HG02759 (cell line): ENCODE data around the gene CRX.
"Not testable (repeated sequence)": the region's sequence is repeated elsewhere in the genome, so short reads cannot be mapped to it uniquely, and the experiment has no call there.

Experiments used
- ATAC-seq: cut with Tn5 transposase; IDR thresholded peaks from one replicate; pipeline ENCODE4 v1.9.1; 2021; ENCODE audit warnings: mild to moderate bottlenecking, moderate library complexity; ENCODE audit not compliant: unreplicated experiment

Gene CRX

GRCh38 chr19:47821460-47822020, at the start of gene CRX:
TSS of gene CRX (plus strand) at chr19:47821937. CDS start at chr19:47834444, 12,507 bp downstream.
- ATAC-seq: no peak

DNA sequence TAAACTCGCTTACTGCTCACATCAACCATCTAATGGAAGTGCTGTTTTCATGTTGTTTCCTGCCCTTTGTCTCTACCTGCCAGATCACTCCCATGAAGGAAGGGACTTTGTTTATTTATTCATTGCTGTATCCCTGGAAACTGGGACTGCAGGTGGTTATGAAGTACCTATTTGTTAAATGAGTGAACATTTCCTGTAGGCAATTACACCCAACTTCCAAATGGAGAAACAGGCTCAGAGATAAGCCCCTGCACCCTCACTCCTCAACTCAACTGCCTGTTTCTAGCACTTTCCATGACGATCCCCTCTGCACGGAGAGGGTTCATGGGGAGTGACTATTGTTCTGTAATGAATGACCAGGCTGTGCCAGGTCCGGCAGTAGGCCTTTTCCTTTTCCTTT, 45.2 kb upstream of the CRX start:
- ATAC-seq: no peak

GRCh38 chr19:47777245-47778048, 44.3 kb upstream of the CRX start:
- ATAC-seq: not testable (repeated sequence)

GRCh38 chr19:47778049-47778953, 43.4 kb upstream of the CRX start, which contains the start of gene SELENOW:
TSS of gene SELENOW (plus strand) at chr19:47778703. CDS start at chr19:47778786, 83 bp downstream.
- ATAC-seq: peak; percentile 78

DNA sequence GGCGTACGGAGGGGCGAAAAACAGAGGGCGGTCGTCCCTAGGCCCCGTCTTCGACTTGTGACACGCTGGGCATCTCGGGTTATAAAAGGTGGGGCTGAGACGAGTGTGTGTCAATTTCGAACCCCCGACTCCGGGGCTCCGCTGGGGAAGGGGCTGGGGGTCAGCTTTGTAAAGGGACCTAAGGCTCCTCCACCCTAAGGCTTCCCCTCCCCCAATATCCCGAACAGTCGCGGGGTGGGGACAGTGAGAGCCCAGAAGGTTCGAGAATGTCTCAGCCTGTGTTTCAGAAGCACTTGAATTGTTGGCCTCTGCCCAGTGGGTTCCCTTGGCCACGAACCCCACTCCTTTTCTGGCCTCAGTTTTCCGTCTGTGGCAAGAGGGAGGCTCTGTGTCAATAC, 42.8 kb upstream of the CRX start:
- ATAC-seq: no peak

DNA sequence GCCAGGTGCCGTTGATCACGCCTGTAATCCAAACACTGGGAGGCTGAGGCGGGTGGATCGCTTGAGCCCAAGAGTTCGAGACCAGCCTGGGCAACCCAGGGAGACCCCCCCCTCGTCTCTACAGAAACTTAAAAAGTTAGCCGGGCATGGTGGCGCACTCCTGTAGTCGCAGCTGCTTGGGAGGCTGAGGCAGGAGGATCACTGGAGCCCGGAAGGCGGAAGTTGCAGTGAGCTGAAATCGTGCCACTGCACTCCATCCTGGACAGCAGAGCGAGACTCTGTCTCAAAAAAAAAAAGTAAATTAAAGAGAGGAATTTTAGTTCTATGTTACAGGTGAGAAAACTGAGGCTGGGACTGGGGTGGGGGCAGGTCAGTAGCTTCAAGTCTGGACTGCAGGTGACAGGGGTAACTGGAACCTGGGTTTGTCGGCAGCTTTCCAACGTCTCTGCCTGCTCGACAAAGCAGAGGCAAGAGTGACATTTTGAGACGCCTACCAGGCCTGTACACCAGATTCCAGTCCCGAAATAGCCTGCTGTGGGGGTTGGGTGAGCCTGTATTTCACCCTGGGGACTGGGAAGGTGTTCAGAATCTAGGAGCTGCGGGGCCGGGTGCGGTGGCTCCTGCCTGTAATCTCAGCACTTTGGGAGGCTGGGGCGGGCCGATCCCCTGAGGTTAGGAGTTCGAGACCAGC, 42.1 kb upstream of the CRX start:
- ATAC-seq: no peak

DNA sequence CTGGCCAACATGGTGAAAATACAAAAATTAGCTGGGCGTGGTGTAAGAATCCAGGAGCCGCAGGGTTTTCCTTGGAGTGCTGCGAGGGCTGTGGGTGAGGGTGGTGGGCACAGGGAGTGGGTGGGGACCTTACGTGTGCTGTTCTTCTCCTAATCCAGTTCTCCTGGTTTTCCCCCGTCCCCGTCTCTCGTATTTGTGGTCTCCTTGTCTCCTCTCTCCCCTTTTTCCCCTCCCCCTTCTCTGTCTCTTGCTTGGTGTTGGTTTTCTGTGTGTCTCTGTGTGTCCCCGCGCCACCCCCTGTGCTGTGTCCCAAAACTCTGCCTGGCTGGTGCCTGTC, 41.6 kb upstream of the CRX start:
- ATAC-seq: no peak

GRCh38 chr19:47781590-47782262, 40.0 kb upstream of the CRX start:
- no peak for ATAC-seq

GRCh38 chr19:47786566-47786965, 35.2 kb upstream of the CRX start:
- no peak for ATAC-seq

GRCh38 chr19:47787307-47787706, 34.4 kb upstream of the CRX start:
- not testable (repeated sequence) for ATAC-seq

DNA sequence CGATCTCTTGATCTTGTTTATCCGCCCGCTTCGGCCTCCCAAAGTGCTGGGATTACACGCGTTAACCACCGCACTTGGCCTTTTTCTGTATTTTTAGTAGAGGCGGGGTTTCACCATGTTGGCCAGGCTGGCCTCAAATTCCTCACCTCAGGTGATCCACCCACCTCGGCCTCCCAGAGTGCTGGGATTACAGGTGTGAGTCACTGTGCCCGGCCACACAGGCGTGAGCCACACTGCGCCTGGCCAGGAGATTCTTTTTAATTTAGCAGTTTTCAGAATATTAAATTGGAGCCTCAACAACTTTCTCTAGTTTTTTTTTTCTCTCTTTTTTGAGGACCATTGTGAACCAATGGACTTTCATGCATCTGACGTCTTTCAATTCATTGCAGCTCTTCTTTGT, 31.9 kb upstream of the CRX start:
- ATAC-seq: not testable (repeated sequence)

- no peak for ATAC-seq
Measured at GRCh38 chr19:47790398-47790814, 31.3 kb upstream of the CRX start.

DNA sequence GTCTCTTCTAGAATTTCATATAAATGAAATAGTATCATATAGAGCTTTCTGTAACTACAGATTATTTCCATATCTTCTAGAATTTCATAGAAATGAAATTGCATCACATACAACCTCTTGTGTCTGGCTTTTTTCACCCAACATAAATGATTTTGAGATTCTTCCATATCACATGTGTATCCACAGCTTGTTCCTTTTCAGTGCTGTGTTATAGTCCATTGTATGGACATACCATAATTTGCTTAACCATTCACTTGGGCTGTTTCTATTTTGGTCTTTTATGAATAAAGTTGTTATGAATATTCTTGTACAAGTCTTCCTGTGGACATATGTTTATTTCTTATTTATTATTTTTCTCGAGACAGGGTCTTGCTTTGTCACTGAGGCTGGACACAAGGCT, 29.1 kb upstream of the CRX start:
- no peak for ATAC-seq

DNA sequence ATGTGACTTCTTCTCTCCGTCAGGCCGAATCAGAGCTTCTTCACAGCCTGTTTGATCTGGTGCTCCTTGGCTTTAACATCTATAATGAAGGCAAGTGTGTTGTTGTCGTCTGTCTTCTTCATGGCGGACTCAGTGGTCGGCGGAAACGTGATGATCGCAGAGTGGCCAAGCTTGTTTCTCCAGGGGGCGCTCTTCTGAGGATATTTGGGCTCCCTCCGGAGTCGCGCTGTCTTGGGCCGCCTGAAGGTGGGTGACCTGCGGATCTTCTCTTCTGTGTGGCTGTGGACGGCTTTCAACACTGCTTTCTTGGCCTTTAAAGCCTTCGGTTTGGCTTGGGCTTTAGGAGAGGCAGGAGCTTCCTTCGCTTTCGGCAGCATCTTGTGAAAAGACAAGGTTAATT, 27.2 kb upstream of the CRX start:
- no peak for ATAC-seq

- no peak for ATAC-seq
Measured at GRCh38 chr19:47796785-47797184, 25.0 kb upstream of the CRX start.

- ATAC-seq: no peak
Measured at GRCh38 chr19:47797996-47798903, 23.5 kb upstream of the CRX start.

GRCh38 chr19:47798904-47799266, 22.9 kb upstream of the CRX start:
- no peak for ATAC-seq

GRCh38 chr19:47801270-47801669, 20.5 kb upstream of the CRX start:
- ATAC-seq: no peak

DNA sequence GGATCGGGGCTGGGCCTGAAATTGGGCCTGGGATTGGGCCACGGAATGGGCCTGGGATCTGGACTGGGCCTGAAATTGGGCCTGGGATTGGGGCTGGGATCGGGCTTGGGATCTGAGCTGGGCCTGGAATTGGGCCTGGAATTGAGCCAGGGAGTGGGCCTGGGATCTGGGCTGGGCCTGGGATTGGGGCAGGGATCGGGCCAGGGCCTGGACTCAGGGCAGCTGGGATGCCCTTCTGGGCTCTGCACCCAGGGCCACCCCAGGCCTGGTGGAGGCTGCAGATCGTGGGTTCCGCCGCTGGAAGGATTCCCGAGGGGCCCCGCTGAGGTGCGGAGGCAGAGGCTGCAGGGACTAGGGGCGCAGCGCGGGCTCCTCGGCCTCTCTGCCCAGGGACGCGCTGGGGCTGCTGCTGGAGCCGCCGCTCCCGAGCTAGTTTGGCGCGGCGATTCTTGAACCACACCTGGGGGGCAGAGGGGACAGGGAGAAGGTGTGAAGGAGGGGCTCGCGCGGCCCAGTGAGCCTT, 19.2 kb upstream of the CRX start:
- ATAC-seq: no peak
